ENCODE results near the gene TUBGCP2.
"Not testable (repeated sequence)": the region's sequence is repeated elsewhere in the genome, so short reads cannot be mapped to it uniquely, and the experiment has no call there.

The TUBGCP2 gene

GRCh38 chr10:133241501-133242205, 67.0 kb downstream of the TUBGCP2 start:
- H3K27ac Mint-ChIP-seq, result no peak overlapping the region
- H3K4me3 Mint-ChIP-seq, result peak overlapping the region; percentile 66
- no peaks in the 10 kb centered on the region for H3K9me3 Mint-ChIP-seq

DNA sequence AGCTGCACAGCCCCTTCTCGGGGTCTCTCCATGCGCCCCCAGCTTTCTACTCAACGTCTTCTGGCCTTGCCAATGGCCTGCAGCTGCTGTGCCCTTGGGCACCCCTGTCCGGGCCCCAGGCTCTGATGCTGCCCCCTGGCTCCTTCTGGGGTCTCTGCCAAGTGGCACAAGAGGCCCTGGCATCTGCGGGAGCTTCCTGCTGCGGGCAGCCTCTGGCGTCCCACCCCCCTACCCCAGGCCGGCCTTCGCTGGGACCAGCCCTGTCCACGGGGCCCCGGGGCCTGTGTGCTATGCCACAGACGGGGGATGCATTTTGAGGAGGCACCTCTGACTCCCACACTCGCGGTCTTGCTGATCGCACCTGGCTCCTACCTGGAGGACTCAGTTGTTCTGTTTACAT, 68.7 kb downstream of the TUBGCP2 start:
- no peaks in the 10 kb centered on the region for H3K9me3 Mint-ChIP-seq
- peaks cover 11% of the 10 kb centered on the region for H3K4me1 Mint-ChIP-seq (ENCODE audit: low read depth)
- no peaks in the 10 kb centered on the region for H3K36me3 Mint-ChIP-seq (ENCODE audit: low read depth)
- no peak overlapping the region for H3K4me3 Mint-ChIP-seq
- H3K27me3 Mint-ChIP-seq (ENCODE audit: low read depth), result peaks cover 51% of the 10 kb centered on the region
- H3K27ac Mint-ChIP-seq, result no peak overlapping the region

More at GRCh38 chr10:133241501-133242205, 67.0 kb downstream of the TUBGCP2 start:
- Mint-ChIP-seq H3K4me1 (ENCODE audit: low read depth) (peaks cover 11% of the 10 kb centered on the region), H3K27me3 (ENCODE audit: low read depth) (peaks cover 44% of the 10 kb centered on the region), H3K36me3 (ENCODE audit: low read depth) (no peaks in the 10 kb centered on the region)

GRCh38 chr10:133238466-133238804, 70.2 kb downstream of the TUBGCP2 start:
- no peaks in the 10 kb centered on the region for H3K9me3 Mint-ChIP-seq
- no peaks in the 10 kb centered on the region for H3K36me3 Mint-ChIP-seq (ENCODE audit: low read depth)
- no peak overlapping the region for H3K27ac Mint-ChIP-seq
- H3K4me3 Mint-ChIP-seq, result no peak overlapping the region
- peaks cover 64% of the 10 kb centered on the region for H3K27me3 Mint-ChIP-seq (ENCODE audit: low read depth)
- peaks cover 11% of the 10 kb centered on the region for H3K4me1 Mint-ChIP-seq (ENCODE audit: low read depth)

DNA sequence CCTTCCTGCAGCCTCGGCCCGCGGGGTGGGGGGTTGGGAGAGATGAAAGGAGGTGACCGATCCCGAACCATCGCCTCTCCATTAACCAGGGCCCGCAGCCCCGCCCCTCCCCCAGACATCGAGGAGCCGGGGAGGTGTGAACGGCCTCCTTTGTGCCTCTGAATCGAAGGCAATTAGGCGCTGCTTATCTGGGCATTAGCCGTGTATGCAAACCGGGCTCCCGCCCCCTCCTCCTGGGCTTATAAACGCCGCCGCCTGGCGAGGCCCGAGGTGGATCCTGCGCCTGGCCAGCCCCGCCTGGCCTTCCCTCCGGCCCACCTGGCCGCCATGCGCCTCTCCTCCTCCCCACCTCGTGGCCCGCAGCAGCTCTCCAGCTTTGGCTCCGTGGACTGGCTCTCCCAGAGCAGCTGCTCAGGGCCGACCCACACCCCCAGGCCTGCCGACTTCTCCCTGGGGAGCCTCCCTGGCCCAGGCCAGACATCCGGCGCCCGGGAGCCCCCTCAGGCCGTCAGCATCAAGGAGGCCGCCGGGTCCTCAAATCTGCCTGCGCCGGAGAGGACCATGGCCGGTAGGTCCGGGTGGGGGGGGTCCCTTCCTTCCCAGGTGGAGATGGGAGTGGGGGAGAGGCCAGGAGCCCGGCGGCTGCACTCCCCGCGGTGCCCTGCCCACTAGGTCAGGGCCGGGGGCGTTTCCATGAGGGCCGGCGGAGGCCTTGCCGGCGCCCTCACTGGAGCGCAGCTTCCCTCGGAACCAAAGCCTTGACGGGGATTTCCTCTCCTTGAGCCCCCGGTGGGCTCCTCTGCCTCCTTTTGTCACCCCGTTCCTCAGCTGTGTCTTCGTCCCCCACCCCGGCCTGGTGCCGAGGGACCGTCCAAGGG, 70.8 kb downstream of the TUBGCP2 start, which contains the start of gene VENTX:
TSS of gene VENTX (plus strand) at position 268 of the 878 bp plus-strand sequence. CDS start at position 328, 60 bp downstream.
- no peaks in the 10 kb centered on the region for H3K36me3 Mint-ChIP-seq (ENCODE audit: low read depth)
- peaks cover 11% of the 10 kb centered on the region for H3K4me1 Mint-ChIP-seq (ENCODE audit: low read depth)
- H3K27ac Mint-ChIP-seq, result no peak within 1 kb of the TSS
- H3K9me3 Mint-ChIP-seq, result no peaks in the 10 kb centered on the region
- H3K27me3 Mint-ChIP-seq (ENCODE audit: low read depth), result peaks cover 66% of the 10 kb centered on the region
- no peak within 1 kb of the TSS for H3K4me3 Mint-ChIP-seq

- Mint-ChIP-seq H3K4me3 (no peak overlapping the region), H3K4me1 (ENCODE audit: low read depth) (peaks cover 11% of the 10 kb centered on the region), H3K27ac (no peak overlapping the region), H3K36me3 (ENCODE audit: low read depth) (no peaks in the 10 kb centered on the region), H3K9me3 (no peaks in the 10 kb centered on the region), H3K27me3 (ENCODE audit: low read depth) (peaks cover 69% of the 10 kb centered on the region)
Observed at GRCh38 chr10:133237241-133237587, 71.5 kb downstream of the TUBGCP2 start.

- H3K9me3 Mint-ChIP-seq, result no peaks in the 10 kb centered on the region
- peaks cover 71% of the 10 kb centered on the region for H3K27me3 Mint-ChIP-seq (ENCODE audit: low read depth)
- H3K27ac Mint-ChIP-seq, result no peak overlapping the region
- no peaks in the 10 kb centered on the region for H3K36me3 Mint-ChIP-seq (ENCODE audit: low read depth)
- H3K4me3 Mint-ChIP-seq, result no peak overlapping the region
- H3K4me1 Mint-ChIP-seq (ENCODE audit: low read depth), result peaks cover 8% of the 10 kb centered on the region
Observed at GRCh38 chr10:133236401-133237240, 72.1 kb downstream of the TUBGCP2 start.

DNA sequence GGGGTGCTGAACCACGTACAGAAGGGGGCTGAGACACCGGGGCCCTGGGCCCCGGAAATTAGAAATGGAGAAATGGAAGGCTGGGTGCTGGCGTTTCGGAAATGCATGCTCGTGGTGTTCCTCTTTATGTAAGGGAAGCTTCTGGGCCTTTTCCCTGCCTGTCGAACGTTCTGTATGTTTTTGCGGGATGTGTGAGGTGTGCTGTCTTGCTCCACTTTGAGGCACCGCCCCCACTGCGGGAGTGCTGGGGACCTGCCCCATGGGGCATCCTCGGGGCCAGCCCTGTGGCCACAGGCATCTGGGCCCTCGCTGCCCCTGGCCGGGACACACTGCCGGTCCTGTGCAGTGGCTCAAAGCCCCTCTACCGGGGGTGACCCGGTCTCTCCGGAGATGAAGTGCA, 72.7 kb downstream of the TUBGCP2 start:
- peaks cover 70% of the 10 kb centered on the region for H3K27me3 Mint-ChIP-seq (ENCODE audit: low read depth)
- H3K4me3 Mint-ChIP-seq, result no peak overlapping the region
- H3K4me1 Mint-ChIP-seq (ENCODE audit: low read depth), result peaks cover 2% of the 10 kb centered on the region
- no peaks in the 10 kb centered on the region for H3K9me3 Mint-ChIP-seq
- H3K36me3 Mint-ChIP-seq (ENCODE audit: low read depth), result no peaks in the 10 kb centered on the region
- no peak overlapping the region for H3K27ac Mint-ChIP-seq

GRCh38 chr10:133235265-133235855, 73.3 kb downstream of the TUBGCP2 start:
- no peak overlapping the region for H3K4me3 Mint-ChIP-seq
- no peaks in the 10 kb centered on the region for H3K9me3 Mint-ChIP-seq
- no peak overlapping the region for H3K27ac Mint-ChIP-seq
- H3K27me3 Mint-ChIP-seq (ENCODE audit: low read depth), result peaks cover 66% of the 10 kb centered on the region
- H3K4me1 Mint-ChIP-seq (ENCODE audit: low read depth), result no peaks in the 10 kb centered on the region
- no peaks in the 10 kb centered on the region for H3K36me3 Mint-ChIP-seq (ENCODE audit: low read depth)

- peaks cover 63% of the 10 kb centered on the region for H3K27me3 Mint-ChIP-seq (ENCODE audit: low read depth)
- H3K36me3 Mint-ChIP-seq (ENCODE audit: low read depth); H3K27ac Mint-ChIP-seq; H3K4me1 Mint-ChIP-seq (ENCODE audit: low read depth); H3K4me3 Mint-ChIP-seq; H3K9me3 Mint-ChIP-seq: not testable (repeated sequence)
Observed at GRCh38 chr10:133234796-133235195, 73.9 kb downstream of the TUBGCP2 start.

GRCh38 chr10:133231946-133232574, 76.6 kb downstream of the TUBGCP2 start:
- H3K27ac Mint-ChIP-seq, result no peak overlapping the region
- no peaks in the 10 kb centered on the region for H3K4me1 Mint-ChIP-seq (ENCODE audit: low read depth)
- H3K27me3 Mint-ChIP-seq (ENCODE audit: low read depth), result peaks cover 65% of the 10 kb centered on the region
- no peaks in the 10 kb centered on the region for H3K9me3 Mint-ChIP-seq
- H3K4me3 Mint-ChIP-seq, result no peak overlapping the region
- H3K36me3 Mint-ChIP-seq (ENCODE audit: low read depth), result no peaks in the 10 kb centered on the region

- Mint-ChIP-seq H3K27ac (no peak overlapping the region), H3K4me3 (no peak overlapping the region), H3K36me3 (ENCODE audit: low read depth) (no peaks in the 10 kb centered on the region), H3K9me3 (no peaks in the 10 kb centered on the region), H3K27me3 (ENCODE audit: low read depth) (peaks cover 65% of the 10 kb centered on the region), H3K4me1 (ENCODE audit: low read depth) (no peaks in the 10 kb centered on the region)
Observed at GRCh38 chr10:133231244-133231945, 77.3 kb downstream of the TUBGCP2 start.

DNA sequence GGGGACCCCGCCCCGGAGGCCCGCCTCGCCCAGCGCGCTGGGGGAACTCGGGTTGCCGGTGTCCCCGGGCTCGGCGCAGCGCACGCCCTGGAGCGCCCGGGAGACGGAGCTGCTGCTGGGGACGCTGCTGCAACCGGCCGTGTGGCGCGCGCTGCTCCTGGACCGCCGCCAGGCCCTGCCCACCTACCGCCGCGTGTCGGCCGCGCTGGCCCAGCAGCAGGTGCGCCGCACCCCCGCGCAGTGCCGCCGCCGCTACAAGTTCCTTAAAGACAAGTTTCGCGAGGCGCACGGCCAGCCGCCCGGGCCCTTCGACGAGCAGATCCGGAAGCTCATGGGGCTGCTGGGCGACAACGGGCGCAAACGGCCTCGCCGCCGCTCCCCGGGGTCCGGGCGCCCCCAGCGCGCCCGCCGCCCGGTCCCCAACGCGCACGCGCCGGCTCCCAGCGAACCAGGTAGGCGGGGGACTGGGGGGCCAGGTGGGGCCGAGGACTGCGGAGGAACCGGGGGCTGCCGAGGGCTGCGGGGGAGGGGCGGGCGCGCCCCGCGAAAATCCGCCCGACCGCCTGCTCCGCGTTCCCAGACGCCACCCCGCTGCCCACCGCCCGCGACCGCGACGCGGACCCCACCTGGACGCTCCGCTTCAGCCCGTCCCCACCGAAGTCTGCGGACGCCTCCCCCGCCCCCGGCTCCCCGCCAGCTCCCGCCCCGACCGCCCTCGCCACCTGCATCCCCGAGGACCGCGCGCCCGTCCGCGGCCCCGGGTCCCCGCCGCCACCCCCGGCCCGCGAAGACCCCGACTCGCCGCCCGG, 78.1 kb downstream of the TUBGCP2 start:
- Mint-ChIP-seq H3K36me3 (ENCODE audit: low read depth) (no peaks in the 10 kb centered on the region), H3K4me3 (no peak overlapping the region), H3K4me1 (ENCODE audit: low read depth) (peaks cover 6% of the 10 kb centered on the region), H3K27me3 (ENCODE audit: low read depth) (peaks cover 65% of the 10 kb centered on the region), H3K9me3 (no peaks in the 10 kb centered on the region), H3K27ac (no peak overlapping the region)

DNA sequence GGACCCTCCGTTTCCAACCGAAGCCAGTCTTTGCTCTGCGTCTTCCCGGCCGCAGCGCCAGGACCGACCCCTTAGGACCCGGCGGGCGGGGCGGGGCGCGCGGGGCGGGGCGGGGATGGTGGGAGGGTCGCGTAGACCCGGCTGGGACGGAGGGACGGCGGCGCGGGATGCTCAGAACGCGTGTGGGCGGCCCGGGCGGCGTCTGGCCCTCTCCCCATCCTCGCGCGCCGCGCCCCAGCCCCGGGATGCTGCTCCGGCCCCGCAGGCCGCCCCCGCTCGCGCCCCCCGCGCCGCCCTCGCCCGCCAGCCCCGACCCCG, 78.7 kb downstream of the TUBGCP2 start, which contains the start of gene UTF1:
TSS of gene UTF1 (plus strand) at position 174 of the 318 bp plus-strand sequence. CDS start at position 246, 72 bp downstream.
- Mint-ChIP-seq H3K4me3 (peak within 1 kb of the TSS; percentile 14), H3K36me3 (ENCODE audit: low read depth) (no peaks in the 10 kb centered on the region), H3K9me3 (no peaks in the 10 kb centered on the region), H3K4me1 (ENCODE audit: low read depth) (peaks cover 8% of the 10 kb centered on the region), H3K27ac (peak within 1 kb of the TSS; percentile 67), H3K27me3 (ENCODE audit: low read depth) (peaks cover 64% of the 10 kb centered on the region)

All from T-helper 1 cell treated with Interleukin-12 subunit alpha and Interleukin-12 subunit beta and Interleukin-4 antibody, amounts not matched to agents 30 μg/mL and 1 μg/mL, for 36 hours (primary cell).